Measurements from ENCODE around the gene ERV3-1.
"Not testable (repeated sequence)": the region's sequence is repeated elsewhere in the genome, so short reads cannot be mapped to it uniquely, and the experiment has no call there.

The ERV3-1 gene

GRCh38 chr7:65006094-65006992, at the start of gene ERV3-1:
Gene ERV3-1 (minus strand): TSS chr7:65006687. CDS start chr7:64993026, 13,661 bp downstream.
- peak; percentile 95 for DNase-seq

DNA sequence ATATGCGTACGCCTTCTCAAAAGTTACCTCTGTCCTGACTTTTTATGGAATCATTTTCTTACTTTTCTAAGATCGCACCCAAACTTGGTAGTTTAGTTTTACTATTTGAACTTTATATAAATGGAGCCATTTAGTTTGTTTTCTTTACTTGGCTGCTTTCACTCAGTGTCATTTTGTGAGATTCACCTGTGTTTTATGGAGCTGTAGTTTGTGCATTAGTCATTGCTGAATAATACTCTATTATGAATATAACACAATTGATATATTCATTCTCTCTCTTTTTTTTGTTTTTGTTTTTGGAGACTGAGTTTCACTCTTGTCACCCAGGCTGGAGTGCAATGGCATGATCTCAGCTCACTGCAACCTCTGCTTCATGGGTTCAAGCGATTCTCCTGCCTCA, 49.3 kb upstream of the ERV3-1 start:
- DNase-seq = not testable (repeated sequence)

DNA sequence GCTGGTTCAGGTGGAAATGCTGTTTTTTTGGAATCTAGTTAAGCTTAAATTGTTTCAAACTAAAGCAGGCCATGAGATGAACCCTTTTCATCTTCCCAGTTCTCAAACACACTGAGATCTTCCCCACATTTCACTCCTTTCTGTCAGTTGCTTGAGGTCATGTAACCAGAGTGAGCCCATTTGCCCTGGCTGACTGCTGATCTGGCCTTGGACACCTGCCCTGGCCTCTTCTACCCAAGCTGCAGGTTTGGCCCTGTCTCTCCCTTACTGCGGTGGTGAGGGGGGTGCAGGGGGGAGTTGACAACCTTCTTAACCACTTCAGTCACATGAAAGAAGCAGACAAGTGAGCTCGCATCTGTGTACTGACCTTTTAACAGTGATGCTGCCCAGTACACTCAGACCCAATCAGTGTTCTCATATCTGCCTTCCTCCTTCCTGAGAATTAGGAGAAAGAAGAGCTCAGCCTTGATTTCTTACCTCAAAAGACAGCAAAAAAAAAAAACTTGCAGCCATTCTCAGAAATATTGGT, 48.0 kb upstream of the ERV3-1 start:
- not testable (repeated sequence) for DNase-seq

GRCh38 chr7:65051654-65052053, 45.2 kb upstream of the ERV3-1 start:
- DNase-seq = not testable (repeated sequence)

DNA sequence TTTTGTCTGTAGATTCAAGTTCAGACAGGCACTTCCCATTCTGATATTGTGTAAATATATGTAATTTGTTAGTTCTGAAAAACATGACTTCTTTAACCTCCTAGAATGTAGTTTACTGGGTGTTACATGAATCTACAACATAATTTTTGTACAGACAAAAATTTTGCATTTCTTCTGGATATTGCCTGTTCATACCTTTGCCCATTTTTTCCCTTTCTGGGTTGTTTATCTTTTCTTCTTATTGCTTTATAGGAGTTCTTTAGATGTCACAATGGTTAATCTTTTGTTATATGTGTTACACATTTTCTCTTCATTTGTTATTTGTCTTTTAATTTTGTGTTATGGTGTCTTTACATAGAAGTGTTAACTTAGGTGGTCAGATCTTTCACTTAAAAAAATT, 44.7 kb upstream of the ERV3-1 start:
- DNase-seq = not testable (repeated sequence)

DNA sequence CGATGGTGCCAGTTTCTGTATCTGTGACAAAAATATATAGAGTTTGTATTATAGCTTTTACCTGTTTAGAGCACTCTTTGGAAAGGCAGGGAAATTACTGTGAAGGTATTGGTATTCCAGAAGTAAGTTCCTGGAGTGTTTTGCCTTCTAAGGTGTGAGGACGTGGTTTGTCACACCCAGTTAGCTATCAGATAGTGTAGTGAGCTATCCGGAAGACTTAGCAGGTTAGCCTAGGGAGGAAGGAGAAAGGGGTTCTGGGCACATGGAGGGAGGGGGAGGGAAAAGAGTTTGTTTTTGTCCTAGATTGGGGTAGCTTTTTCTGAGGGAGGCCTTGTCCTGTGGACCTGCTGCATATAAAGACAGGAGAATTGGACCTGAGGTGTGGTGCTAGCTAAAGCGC, 39.8 kb upstream of the ERV3-1 start:
- DNase-seq = not testable (repeated sequence)

GRCh38 chr7:65045589-65045988, 39.1 kb upstream of the ERV3-1 start:
- DNase-seq = not testable (repeated sequence)

- not testable (repeated sequence) for DNase-seq
Observed at GRCh38 chr7:65038767-65039166, 32.3 kb upstream of the ERV3-1 start.

- peak; percentile 95 for DNase-seq
Observed at GRCh38 chr7:65037740-65038688, 31.5 kb upstream of the ERV3-1 start.

DNA sequence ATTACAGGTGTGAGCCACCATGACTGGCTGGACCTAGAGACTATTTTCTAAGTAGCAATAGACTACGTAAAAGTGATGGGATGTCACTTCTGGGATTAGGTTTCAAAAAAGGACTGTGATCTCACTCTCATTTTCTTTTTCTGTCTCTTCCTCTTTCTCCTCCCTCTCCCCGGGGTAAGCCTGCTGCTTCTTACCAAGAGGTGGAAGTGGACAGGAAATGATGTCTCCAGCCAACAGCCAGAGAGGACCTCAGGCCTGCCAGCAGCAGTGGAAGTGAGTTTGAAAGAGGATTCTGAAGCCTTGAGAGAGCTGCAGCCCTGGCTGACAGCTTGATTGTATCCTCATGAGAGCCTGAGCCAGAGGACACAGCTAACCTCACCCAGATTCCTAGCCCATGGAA, 30.0 kb upstream of the ERV3-1 start:
- DNase-seq = peak; percentile 14

DNA sequence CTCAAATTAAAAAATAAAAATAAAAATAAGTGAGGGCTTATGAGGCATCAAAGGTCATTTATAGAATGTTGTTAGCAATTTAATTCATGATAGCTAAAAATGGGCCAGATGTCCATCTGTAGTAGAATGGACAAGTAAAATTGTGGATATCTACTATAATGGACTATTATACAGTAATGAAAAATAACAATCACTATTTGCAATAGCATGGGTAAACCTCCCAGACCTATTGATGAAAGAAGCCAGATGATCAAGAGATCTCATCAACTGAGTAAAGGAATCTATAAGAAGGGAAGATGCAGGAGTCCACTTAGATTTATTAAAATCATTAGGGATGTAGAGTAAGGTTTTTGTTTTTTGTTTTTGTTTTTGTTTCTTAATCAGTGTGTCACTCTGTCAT, 29.0 kb upstream of the ERV3-1 start:
- not testable (repeated sequence) for DNase-seq

DNA sequence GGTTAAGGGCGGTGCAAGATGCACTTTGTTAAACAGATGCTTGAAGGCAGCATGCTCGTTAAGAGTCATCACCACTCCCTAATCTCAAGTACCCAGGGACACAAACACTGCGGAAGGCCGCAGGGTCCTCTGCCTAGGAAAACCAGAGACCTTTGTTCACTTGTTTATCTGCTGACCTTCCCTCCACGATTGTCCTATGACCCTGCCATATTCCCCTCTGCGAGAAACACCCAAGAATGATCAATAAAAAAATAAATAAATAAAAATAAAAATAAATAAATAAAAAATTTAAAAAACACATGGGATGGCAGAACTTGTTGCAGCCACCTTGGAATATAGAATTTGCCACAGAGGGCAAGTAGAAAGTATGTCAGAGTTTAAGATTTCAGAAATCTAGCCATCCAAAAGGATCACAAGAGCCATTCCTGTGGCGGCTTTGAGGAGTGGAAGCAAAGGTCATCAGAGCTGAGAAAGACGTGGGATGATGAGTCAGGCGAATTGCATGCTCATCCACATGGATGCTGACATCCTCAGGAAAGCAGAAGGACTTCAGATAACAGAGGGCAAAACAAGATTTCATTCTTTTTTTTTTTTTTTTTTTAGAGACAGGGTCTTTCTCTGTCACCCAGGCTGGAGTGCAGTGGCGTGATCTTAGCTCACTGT, 27.8 kb upstream of the ERV3-1 start:
- DNase-seq = not testable (repeated sequence)

- not testable (repeated sequence) for DNase-seq
Observed at GRCh38 chr7:65033391-65033790, 26.9 kb upstream of the ERV3-1 start.

DNA sequence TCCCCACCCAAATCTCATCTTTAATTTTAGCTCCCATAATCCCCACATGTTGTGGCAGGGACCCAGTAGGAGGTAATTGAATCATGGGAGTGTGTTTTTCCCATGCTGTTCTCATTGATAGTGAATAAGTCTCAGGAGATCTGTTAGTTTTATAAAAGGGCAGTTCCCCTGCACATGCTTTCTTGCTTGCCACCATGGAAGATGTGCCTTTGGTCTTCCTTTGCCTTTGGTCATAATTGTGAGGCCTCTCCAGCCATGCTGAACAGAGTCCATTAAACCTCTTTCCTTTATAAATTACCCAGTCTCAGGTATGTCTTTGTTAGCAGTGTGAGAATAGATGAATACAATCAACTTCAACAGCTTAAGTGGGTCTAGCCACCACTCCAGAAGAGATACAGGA, 18.5 kb upstream of the ERV3-1 start:
- not testable (repeated sequence) for DNase-seq

GRCh38 chr7:65020978-65021377, 14.5 kb upstream of the ERV3-1 start:
- not testable (repeated sequence) for DNase-seq

DNA sequence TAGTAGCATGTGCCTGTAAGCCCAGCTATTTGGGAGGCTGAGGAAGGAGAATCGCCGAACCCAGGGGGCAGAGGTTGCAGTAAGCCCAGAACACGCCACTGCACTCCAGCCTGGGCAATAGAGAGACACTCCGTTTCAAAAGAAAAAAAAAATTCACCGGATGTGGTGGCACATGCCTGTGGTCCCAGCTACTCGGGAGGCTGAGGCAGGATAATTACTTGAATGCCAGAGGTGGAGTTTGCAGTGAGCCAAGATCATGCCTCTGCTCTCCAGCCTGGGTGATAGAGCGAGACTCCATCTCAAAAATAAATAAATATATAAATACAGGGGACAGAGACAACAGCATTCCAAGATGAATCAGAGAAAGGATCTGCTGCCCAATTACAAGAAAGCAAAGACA, 3.4 kb upstream of the ERV3-1 start:
- DNase-seq = not testable (repeated sequence)

DNA sequence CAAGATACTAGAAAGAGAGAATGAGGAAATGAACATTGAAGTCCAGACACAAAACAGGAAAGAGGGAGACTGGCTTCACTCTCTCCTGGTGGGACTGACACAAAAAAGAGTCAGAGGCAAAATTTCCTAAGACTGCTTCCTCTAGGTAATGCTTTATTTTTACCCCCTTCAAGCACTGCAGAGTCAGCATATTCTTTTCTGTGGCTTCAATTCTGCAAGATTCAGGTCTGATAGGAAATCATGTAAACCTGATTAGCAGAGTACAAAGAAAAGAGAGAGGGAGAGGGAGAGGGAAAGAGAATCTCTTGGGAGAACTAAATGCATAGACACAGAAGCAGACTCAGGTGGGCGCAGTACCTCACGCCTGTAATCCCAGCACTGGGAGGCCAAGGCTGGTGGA, 2.9 kb upstream of the ERV3-1 start:
- not testable (repeated sequence) for DNase-seq

- peak; percentile 27 for DNase-seq
Observed at GRCh38 chr7:65007036-65007435, 549 bp upstream of the ERV3-1 start.

DNA sequence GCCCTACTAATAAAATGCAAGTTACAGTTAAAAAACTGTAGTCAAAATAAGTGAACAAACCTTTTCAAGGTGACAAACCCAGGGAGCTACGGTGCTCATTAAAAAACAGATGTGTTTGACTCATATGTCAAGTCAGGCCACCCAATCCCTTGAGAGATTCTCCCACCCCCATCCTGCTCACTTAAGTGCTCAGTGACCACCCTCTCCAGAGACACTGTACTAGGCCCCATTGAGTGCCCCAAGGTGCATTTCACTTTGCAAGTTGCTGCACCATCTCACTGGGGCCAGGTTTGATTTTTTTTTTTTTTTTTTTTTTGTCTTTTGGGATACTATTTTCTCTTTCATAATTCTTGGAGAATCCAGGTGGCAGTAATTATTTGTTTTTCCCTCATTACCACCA, 1.9 kb downstream of the ERV3-1 start:
- DNase-seq = no peak

DNA sequence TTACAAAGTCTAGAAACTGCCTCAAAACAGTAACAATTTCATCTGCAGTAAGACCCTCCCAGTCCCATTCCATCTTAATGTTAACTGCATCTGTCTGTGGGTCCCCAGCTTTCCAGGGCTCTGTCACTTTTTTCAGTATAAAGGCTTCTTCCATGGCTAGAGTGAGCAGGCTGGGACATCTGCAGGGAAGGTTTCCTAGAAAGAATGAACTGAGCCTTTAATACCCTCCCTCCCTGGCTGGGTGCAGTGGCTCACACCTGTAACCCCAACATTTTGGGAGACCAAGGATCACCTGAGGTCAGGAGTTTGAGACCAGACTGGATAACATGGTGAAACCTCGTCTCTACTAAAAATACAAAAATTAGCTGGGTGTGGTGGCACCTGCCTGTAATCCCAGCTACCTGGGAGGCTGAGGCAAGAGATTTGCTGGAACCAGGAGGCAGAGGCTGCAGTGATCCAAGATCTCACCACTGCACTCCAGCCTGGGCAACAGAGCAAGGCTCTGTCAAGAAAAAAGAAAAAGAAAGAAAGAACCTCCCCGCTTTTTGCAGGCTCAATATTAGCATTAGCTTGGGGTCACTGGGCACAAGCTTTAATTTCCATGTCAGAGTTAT, 3.4 kb downstream of the ERV3-1 start:
- DNase-seq = no peak

- DNase-seq = no peak
Observed at GRCh38 chr7:65001291-65001814, 5.1 kb downstream of the ERV3-1 start.
